A673 (cell line): ENCODE results near the gene NOTCH3. TPM values are rescaled to one million over a fixed set of nuclear protein-coding genes. Genes with fewer than 3 reads are reported as not detected.

Experiments used
- BruUV-seq: library from RNA; stranded (reverse); fragments of 400-500 nt; replicated peaks from 2 replicates; lab custom pipeline; 2021; lab: Mats Ljungman, UMichigan
- CTCF ChIA-PET: fragments of 300-600 bp; sonication (Branson Sonifier 250); formaldehyde crosslinking; loops from one replicate; lab custom pipeline; 2022; ENCODE audit warnings: antibody characterized with exemption; lab: Charles Lee
- POLR2A ChIA-PET: fragments of 300-600 bp; sonication (Branson Sonifier 250); formaldehyde crosslinking; loops from one replicate; lab custom pipeline; 2022; ENCODE audit warnings: antibody characterized with exemption; ENCODE audit not compliant: low non-redundant PET; lab: Charles Lee
- DNase-seq: peaks from one replicate; pipeline ENCODE4 v3.0.0-alpha.2; 2015; ENCODE audit warnings: low spot score
- H3K27ac ChIP-seq: fragments of 200-600 bp; sonication (generic); 2 replicates; pipeline ENCODE4 v1.5.1; 2016; ENCODE audit warnings: mixed run types, low read depth, mild to moderate bottlenecking, mixed read lengths, antibody characterized with exemption, low read length; ENCODE audit not compliant: poor library complexity, severe bottlenecking
- H3K27me3 ChIP-seq: fragments of 200-600 bp; sonication (generic); replicated peaks from 2 replicates; pipeline ENCODE4 v1.6.1; 2017; ENCODE audit warnings: mixed run types, low read depth, mild to moderate bottlenecking, mixed read lengths, antibody characterized with exemption, low read length; ENCODE audit not compliant: insufficient read depth, poor library complexity
- H3K36me3 ChIP-seq: fragments of 200-600 bp; sonication (generic); 2 replicates; pipeline ENCODE4 v1.6.1; 2016; ENCODE audit warnings: mixed run types, mild to moderate bottlenecking, mixed read lengths, antibody characterized with exemption, low read length; ENCODE audit not compliant: insufficient read depth, poor library complexity, severe bottlenecking
- H3K4me1 ChIP-seq: fragments of 200-600 bp; sonication (generic); 2 replicates; pipeline ENCODE4 v1.6.1; 2017; ENCODE audit warnings: mixed run types, mild to moderate bottlenecking, mixed read lengths, antibody characterized with exemption, low read length; ENCODE audit not compliant: insufficient read depth, poor library complexity, severe bottlenecking
- H3K4me3 ChIP-seq: fragments of 200-600 bp; sonication (generic); 2 replicates; pipeline ENCODE4 v1.5.1; 2016; ENCODE audit warnings: low read depth, mixed run types, mild to moderate bottlenecking, mixed read lengths, low read length; ENCODE audit not compliant: poor library complexity, severe bottlenecking
- H3K9me3 ChIP-seq: fragments of 200-600 bp; sonication (generic); 2 replicates; pipeline ENCODE4 v1.6.1; 2016; ENCODE audit warnings: mixed run types, low read depth, mild to moderate bottlenecking, mixed read lengths, antibody characterized with exemption, low read length; ENCODE audit not compliant: poor library complexity, severe bottlenecking
- CTCF ChIP-seq: fragments of 300-800, 200-600 bp; sonication (generic); conservative IDR thresholded peaks from 2 replicates; pipeline ENCODE4 v1.5.1; 2017; ENCODE audit warnings: low read depth, mild to moderate bottlenecking, antibody characterized with exemption, low read length, moderate library complexity, mixed read lengths
- EZH2 ChIP-seq: fragments of 200-600 bp; sonication (generic); IDR thresholded peaks from 2 replicates; pipeline ENCODE4 v1.6.1; 2017; ENCODE audit warnings: borderline replicate concordance, low read depth, mild to moderate bottlenecking, mixed read lengths, antibody characterized with exemption, low read length; ENCODE audit not compliant: poor library complexity, severe bottlenecking
- intact Hi-C: fragments of 100-400 bp; cut with micrococcal nuclease; formaldehyde crosslinking; loops from one replicate; pipeline ENCODE4 v1.10.0; 2022; ENCODE audit not compliant: unreplicated experiment
- total RNA-seq: library from RNA; stranded (reverse); gene quantifications from 2 replicates; pipeline ENCODE4 v1.2.3, GENCODE V29; 2021

NOTCH3 gene
- total RNA-seq, 1 experiment from 2014 or later = 19.7 TPM

GRCh38 chr19:15222738-15223648 lies 22.2 kb upstream of the NOTCH3 start:
- no peak overlapping the region for H3K27ac ChIP-seq
- no peaks in the 10 kb centered on the region for H3K36me3 ChIP-seq
- TF ChIP-seq CTCF = no peak
- no peak for TF ChIP-seq EZH2
- POLR2A ChIA-PET = no interaction called here
- BruUV-seq = no TSS peak
- H3K27me3 ChIP-seq = no peaks in the 10 kb centered on the region
- intact Hi-C loops = no loop called here
- H3K4me3 ChIP-seq = peak overlapping the region; percentile 68
- peaks cover 8% of the 10 kb centered on the region for H3K4me1 ChIP-seq
- peak; percentile 97 for DNase-seq
- CTCF ChIA-PET = no interaction called here
- no peaks in the 10 kb centered on the region for H3K9me3 ChIP-seq

- Histone ChIP-seq H3K4me3 (no peak overlapping the region), H3K27me3 (no peaks in the 10 kb centered on the region), H3K27ac (no peak overlapping the region), H3K9me3 (no peaks in the 10 kb centered on the region), H3K36me3 (no peaks in the 10 kb centered on the region), H3K4me1 (peaks cover 8% of the 10 kb centered on the region)
- ChIA-PET POLR2A (no interaction called here), CTCF (interaction anchor here (0.6 kb wide), 1 partner anchor 151 kb away, joined by 4 read pairs; no protein-coding TSS in a partner anchor)
- TF ChIP-seq CTCF (no peak), EZH2 (no peak)
- no peak for DNase-seq
- BruUV-seq = no TSS peak
- intact Hi-C loops = no loop called here
These were observed 20.0 kb upstream of the NOTCH3 start for GRCh38 chr19:15220833-15221232.

GRCh38 chr19:15218501-15218900 lies 17.7 kb upstream of the NOTCH3 start:
- CTCF ChIA-PET = interaction anchor here (0.6 kb wide), 1 partner anchor 13 kb away, joined by 3 read pairs; no protein-coding TSS in a partner anchor
- BruUV-seq = no TSS peak
- no peaks in the 10 kb centered on the region for H3K27me3 ChIP-seq
- H3K4me1 ChIP-seq = peaks cover 8% of the 10 kb centered on the region
- H3K4me3 ChIP-seq = no peak overlapping the region
- no peak for TF ChIP-seq EZH2
- TF ChIP-seq CTCF = no peak
- no peaks in the 10 kb centered on the region for H3K9me3 ChIP-seq
- intact Hi-C loops = no loop called here
- DNase-seq = no peak
- POLR2A ChIA-PET = no interaction called here
- H3K27ac ChIP-seq = no peak overlapping the region
- no peaks in the 10 kb centered on the region for H3K36me3 ChIP-seq
